Activated T-cell treated with anti-CD3 and anti-CD28 coated beads for 48 hours (primary cell): Measurements from ENCODE around the gene ELOB.

Experiments
- DNase-seq: peaks from one replicate; pipeline ENCODE4 v3.0.0-alpha.2; 2020; ENCODE audit warnings: low read depth

ELOB gene

DNA sequence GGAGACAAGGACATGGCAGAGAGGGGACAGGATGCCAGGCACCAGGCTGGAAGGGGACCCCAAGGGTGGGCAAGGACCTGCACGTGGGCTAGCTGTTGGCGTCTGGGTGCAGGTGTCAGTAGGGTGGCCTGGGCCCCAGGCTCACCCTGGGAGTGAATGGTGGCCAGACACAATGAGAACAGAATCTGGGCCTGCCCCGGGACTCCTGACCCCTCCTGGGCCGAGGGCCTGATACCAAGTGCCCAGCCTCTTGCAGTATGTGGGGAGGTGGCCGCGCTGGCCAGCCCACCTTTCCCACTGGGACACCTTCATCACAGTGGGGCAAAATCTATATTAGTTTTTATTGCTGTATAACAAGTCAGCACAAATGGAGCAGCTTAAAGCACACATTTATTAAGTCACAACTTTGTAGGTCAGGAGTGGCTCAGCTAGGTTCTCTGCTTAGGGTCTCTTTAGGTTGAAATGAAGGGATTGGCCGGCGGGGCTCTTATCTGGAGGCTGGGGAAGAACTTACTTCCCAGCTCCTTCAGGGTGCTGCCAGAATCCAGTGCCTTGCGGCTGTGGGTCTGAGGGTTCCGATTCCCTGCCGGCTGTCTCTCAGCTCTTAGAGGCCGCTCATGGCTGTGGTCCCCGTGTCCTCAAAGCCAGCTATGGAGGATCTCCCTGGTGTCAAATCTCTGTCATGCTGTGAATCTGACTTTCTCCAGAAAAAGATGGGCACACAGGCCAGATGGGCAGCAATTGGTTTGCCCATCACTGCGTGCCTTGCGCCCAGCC is 6.7 kb upstream of the ELOB start:
- no peak for DNase-seq

DNA sequence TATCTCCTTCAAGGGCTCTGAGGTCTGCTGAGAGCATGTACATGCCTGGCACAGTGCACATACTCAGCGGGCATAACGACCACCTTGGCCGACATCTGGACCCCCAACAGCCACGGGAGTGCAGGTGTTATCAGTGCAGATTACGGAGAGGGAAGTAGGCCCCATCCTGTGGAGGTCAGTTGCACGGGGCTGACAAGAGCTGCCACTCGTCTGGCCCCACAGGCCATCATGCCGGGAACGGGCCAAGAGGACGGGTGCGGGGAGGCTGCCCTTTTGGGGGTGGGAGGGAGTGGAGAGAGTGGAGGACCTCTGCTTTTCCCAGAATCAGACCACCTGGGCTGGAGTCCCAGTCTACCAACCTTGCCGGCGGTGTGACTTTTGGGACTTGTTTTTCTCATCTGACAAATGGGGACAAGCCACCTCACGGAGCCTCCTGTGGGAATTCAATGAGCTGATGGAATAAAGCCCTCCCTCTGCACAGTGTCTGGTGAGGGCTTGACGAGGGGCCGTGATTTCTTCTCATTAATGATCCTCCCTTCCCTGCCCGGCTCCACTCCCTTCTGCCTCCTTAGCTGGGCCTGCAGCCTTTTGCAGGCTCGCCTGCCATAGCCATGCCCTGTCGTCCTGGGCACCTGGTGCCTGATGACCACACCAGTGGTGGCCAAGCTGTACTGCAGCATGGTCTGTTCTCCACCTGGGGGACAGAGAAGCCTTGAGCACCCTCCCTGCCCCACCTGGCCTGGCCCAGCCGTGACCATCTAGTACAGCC is 5.7 kb upstream of the ELOB start:
- no peak for DNase-seq

DNA sequence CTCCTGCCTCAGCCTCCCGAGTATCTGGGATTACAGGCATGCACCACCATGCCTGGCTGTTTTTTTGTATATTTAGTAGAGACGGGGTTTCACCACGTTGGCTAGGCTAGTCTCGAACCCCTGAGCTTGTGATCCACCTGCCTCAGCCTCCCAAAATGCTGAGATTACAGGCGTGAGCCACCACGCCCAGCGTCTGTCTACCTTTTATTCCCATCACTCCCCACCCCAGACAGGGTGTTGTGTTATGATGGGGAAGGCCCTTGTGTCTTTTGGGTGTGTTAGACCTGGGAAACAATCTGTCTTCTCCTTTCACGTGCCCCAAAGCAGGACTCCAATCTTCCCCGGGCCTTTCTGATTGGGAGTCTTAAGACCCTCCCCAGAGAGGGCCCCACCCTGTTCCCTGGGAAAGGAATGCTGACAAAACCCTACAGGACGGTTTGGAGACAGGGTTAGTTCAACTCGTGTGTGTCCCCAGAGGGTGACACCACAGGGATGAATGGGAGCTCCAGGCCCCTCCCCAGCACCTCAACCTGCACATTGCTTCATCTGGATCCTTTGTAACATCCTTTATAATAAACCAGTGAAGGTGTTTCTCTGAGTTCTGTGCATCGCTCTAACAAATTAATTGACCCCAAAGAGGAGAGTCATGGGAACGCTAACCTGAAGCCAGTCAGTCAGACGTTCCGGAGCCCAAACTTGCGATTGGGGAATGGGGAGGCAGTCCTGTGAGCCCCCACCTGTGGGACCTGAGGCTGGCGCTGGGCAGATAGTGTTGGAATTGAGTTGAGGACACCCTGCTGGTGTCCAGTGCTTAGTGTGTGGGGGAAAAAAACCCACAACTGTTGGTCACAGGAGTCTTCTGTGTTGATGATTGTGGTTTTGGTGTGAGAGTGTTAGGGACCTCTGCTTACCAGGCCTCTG is 3.2 kb upstream of the ELOB start:
- DNase-seq, result no peak

DNA sequence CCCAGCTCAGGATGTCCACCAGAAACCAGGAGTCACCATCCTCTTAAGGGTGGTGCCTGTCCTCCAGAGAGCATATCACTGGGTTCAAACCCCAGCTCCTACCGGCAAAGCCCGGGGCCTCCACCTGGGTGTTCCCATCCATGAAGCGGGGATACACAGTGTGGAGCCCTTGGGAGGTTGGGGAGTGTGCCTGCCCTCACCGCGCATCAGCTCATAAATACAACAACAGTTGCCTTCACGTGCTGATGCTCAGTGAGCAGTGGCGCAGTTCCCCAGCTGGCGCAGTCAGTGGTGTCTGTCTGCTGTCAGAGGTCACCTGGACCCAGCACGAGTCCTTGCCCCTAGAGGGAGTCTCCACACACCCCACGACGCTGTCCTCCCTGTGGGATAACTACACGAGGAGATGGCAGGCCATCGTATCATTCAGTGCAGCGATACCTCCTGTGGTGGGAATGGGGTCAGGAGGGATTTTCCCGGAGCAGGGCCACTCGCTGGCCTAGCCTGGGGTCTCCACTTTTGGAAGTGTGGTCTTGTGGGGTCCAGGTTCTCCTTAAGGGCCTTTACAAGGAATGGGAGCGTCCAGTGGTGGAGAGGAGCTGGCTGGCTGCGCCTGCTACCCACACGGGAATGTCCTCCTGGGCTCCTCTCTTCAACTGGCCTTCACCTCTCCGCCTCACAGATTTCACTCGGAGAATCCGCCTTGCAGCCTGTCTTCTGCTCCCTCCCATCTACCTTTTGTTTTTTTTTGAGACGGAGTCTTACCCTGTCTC is 2.3 kb upstream of the ELOB start:
- no peak for DNase-seq

DNA sequence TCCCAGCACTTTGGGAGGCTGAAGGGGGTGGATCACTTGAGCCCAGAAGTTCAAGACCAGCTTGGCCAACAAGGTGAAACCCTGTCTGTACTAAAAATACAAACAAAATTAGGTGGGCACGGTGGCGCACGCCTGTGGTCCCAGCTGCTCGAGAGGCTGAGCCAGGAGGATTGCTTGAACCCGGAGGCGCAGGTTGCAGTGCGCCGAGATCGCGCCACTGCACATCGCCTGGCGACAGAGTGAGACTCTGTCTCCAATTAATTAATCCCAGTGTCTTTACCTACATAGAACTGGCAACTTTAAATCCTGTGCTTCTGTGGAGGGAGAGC is 1.5 kb upstream of the ELOB start:
- DNase-seq, result no peak

DNA sequence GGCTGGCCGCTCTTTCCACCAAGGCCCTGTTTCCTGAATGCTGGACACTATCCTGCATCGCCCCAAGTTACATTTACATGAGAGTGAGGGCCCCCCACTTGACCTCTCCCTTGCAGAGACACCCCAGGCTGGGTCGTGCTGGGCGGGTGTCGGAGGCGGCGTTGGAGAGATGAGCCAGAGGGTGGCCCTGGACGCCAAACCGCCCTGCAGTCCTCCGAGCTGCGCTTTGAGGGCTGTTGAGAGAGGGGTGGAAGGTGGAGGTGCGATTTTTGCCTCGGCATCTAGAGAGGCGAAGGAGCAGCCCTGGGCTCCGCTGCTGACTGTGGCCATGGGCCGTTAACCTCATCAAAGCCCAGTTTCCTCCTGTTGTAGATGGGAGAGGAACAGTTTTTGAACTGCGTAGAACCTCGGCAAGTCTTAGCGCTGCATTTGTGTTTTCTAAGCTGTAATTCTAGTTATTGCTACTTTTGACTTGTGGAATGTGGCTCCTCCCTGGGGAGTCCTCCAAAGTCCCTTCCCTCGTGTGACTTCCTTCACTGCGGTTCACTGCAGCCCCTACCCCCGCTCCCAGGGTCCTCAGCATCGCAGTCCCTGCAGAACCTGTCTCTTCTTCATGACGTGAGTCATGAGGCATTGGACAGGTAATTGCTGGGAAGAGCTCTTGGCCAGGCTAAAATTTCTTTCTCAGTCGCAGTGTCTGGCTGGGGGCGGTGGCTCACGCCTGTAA is 986 bp upstream of the ELOB start:
- no peak for DNase-seq

DNA sequence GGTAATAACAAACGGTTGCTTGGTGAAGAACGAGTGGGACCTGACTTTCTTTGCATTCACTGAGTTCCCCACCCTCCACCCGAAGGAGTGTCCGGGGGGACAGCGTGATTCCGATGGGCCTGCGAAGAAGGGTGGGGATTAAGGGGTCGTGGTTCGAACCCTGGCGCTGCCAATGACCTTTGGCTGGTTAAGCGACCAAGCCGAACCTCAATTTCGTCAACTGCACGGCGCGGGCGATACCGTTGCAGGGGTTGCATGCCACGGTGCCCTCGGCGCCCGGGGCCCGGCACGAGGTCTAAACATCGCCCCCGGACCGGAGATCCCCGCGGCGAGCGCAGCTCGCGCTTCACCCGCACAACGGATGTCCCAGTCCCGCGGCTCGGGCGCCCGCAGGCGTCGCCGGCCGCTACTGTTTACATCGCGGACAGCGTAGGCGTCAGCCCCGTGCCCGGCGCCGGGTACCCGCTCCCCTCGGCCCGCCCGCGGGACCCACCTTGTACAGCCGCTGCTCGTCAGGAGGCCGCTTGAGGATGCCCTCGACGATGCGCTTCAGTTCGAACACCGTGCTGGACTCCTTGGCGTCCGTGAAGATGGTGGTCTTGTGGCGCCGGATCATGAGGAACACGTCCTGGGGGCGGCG is 460 bp downstream of the ELOB start:
- DNase-seq, result peak; percentile 38

DNA sequence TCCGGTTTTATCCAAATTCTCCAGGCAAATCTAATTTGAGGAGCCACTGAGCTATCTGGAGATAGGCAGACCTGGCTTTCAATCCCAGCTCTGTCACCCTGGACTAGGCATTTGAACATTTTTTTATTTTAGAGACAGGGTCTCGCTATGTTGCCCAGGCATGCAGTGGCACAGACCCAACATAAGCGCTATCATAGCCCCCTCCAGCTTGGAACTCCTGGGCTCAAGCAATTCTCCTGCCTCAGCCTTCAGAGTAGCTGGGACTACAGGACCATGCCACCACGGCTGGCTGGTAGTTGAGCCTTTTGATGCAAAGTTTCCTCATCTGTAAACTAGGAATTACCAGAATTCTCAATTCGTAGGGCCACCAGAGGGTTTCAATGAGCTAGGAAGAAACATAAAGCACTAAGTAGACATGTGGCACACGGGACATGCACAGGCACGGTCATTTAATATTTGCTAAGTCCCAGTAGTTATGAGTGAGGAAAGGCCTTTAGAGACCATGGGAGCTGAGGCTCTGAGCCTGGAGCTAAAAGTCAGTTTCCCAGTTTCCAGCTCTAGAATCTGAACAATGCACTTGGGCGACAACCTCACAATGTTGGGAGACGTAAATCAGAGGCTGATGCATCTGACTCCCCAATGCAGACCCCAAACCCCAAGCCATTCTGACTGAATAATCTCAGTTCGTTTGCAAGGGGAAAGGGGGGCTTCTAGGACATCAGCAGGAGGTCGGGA is 1.1 kb downstream of the ELOB start:
- no peak for DNase-seq

DNA sequence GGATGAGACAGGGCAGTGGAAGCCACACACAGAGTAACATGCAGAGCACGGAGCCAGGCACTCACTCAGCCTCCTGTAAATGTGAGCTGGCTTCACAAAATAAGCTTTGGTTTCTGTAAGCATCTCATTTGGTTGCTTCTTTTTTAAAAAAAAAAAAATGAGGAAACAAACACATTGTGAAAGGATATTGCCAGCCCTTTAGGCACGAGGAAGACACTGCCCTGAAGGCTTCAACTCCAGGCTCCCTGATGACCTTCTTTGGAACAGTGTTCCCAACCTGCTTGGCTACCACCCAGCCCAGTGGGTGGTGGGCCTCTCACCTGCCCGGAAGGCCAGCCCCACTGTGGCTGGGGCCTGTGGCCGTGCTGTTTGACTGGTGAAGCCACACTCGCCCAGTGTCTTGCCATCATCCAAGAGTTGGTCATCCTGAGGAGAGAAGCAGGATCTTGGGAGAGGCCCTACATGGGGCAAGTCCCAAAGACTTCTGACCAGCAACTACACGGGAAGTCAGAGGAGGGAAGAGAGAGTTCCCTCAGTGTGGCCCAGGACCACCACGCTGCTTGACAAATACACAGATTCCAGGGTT is 1.9 kb downstream of the ELOB start:
- no peak for DNase-seq

DNA sequence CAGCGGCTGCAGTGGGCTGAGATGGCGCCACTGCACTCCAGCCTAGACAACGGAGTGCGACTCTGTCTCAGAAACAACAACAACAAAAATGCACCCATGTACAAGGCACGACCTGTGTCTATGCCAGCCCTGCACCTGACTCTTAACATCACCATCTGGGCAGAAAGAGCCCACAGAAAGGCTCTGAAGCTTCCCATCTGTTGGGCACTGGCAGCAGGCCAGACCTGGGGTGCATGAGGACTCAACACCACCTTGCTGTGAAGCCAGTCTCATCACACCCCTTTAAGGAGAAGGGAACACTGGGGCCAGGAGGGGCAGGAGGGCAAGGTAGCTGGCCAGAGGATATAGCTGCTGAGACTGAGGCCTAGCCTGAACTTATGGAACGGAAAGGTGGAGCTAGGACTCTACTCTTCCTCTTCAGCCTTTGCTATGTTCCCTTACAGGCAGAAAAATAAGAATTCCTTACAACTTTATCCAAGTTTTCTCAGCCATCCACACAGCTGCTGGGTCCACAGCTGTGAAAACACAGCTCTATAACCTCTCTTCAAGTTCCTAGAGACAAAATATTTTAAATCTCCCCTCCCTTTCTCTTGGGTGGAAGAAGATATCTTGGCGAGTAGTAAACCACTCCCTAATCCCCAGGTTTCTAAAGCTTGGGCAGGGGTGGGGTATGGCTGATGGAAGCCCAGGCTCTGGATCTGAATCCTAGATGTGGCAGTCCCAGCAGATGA is 2.8 kb downstream of the ELOB start:
- no peak for DNase-seq

DNA sequence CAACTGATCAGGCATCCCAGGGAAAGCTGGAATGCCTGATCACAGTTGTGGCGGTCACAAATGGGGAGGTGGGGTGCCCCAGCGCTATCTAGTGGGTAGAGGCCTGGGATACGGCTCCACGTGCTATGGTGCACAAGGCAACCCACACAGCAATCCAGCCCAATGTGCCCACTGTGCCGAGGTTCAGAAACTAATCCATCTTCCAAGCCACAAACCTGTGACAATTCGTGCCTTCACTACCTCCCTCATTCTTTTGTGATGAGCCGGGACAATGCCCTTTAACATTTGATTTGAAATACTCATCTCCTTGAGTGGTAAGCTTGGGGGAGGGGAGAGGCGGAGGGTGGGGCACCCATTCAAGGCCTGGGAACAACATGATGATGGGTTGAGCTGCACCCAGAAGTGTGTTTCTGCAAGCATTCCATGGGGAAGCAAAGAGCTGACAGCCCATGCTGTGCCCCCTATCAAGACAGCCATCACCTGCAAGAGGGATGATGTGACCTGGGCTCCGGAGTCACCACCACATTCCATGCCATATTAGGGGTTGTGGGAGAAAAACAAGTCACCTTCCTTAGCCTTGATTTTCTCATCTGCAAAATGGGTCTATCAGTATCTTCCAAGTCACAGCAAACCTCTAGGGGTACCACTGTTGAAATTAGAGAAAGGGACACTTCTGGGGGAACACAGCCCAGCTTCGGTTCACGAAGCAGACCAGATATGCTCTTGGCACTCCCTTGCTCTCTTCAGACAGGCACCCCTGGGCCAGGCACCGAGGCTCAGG is 3.7 kb downstream of the ELOB start:
- DNase-seq, result no peak

DNA sequence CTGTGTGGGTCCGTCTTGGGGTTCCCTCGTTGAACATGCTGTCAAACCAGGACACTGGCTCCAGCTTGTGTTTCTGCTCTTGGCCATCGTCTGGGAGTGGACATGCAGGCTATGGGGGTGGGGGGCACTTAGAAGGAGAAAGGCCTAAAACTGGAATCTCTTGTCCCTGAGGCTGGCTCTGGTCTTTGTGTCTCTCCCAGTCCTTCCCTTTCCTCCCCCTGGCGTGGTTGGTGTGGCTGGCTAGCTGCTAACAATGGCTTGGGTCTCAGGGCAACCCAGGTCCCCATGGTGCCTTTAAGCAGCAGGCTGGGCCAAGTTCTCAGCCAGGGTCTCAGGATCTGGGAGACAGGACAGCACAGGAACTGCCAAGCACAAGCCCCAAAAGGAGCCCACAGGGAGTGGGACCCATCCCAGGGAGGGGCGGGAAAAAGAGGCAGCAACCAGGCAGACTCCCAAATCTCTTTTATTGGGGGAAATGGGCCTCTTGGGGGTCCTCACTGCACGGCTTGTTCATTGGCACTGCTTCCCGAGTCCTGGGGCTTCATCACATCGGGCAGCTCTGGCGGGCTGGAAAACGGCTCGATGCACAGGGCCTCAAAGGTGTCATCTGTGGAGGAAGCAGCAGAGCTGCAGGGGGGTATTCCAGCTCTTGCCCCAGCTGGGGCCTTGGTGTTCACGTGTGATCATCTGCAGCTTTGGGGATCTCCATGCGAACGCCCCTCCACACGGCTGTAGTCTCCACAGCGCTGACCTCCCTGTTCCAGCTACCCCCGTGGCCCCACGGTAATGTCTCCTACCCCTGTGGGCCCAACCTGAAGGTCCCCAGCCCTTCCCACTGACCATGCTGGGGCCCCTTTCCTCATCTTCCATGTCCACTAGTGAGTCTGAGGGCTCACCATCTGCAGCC is 5.3 kb downstream of the ELOB start:
- DNase-seq, result no peak

DNA sequence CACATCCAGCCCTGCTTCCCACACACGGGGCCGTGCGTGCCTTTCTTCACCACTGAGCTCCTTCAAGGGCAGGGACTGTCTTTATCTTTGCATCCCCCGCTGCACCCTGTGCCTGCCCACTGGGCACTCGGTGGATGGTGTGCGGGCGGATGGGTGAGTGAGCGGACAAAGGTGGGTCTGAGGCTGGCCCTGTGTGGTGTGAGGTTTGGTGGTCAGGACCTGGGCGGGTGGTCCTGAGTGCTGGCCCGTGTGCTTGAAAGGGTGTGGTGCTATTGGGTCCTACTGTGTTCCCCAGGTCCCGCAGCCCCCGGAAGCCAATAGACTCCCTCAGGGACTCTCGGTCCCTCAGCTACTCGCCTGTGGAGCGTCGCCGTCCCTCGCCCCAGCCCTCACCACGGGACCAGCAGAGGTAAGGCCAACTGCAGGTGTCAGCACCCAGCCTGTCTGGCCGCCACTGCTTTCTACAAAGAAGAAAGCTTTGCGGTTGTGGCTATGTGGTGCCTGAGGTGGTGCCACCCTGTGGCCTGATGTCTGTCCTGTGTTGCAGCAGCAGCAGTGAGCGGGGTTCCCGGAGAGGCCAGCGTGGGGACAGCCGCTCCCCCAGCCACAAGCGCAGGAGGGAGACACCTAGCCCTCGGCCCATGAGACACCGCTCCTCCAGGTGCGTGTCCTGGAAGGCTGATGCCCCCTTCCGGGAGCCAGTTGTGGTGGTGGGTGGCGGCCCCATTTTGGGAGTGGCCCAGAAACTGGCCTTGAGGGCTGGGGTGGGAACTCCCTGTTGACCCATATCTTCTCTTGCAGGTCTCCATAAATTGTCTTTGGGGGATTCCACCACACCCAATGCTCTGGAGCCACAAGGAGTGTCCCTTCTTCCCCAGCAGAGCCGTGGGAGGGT is 6.8 kb downstream of the ELOB start:
- no peak for DNase-seq

DNA sequence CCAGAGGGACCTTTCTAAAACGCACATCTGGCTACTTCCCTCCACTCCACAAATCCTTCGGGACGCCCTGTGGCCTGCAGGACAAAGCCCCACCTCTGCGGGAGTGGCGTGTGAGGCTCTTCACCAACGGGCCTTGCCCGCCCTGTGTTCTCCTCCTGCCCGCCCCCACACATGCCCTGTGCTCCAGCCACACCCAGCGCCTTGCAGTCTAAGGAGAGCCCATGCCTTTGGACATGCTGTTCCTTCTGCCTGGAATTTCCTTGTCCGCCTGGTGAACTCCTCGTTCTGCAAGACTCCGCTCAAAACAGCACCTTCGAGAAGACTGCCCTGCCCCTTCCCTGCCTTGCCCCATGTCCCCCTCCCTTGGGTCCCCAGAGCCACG is 7.4 kb downstream of the ELOB start:
- DNase-seq, result no peak

DNA sequence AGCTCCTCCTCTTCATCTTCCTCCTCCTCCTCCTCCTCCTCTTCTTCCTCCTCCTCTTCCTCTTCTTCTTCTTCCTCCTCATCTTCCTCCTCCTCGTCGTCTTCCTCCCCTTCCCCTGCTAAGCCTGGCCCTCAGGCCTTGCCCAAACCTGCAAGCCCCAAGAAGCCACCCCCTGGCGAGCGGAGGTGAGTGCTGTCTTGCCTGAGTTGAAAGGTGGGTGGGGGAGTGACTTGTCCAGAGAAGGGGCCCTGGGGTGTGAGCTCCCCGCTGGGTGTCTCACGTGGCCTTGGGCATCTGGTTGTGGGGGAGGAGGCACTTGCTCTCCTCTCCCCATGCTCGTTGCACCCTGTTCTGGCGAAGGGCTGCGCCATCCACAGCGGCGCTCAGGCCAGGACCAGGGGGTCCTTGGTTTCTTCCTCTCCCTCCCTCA is 8.0 kb downstream of the ELOB start:
- no peak for DNase-seq
